Karpas-422 (cell line): ENCODE results near the gene TLR6. TPM values are rescaled to one million over a fixed set of nuclear protein-coding genes. Genes with fewer than 3 reads are reported as not detected.
A peak's percentile ranks its signal among the peaks of the same experiment; 100 is the strongest.

ENCODE experiments used
- DNase-seq: peaks from one replicate; pipeline ENCODE4 v3.0.0-alpha.2; 2015
- H2AFZ ChIP-seq: fragments of 200-600 bp; sonication (generic); 2 replicates; pipeline ENCODE4 v1.6.1; 2014; ENCODE audit warnings: antibody characterized with exemption, low read length, mixed read lengths
- H3K27ac ChIP-seq: fragments of 200-600 bp; sonication (generic); 2 replicates; pipeline ENCODE4 v1.5.1; 2014; ENCODE audit warnings: mild to moderate bottlenecking, low read length, moderate library complexity
- H3K27me3 ChIP-seq: fragments of 200-600 bp; sonication (generic); 2 replicates; pipeline ENCODE4 v1.6.1; 2014; ENCODE audit warnings: low read length, mixed read lengths
- H3K36me3 ChIP-seq: fragments of 200-600 bp; sonication (generic); 2 replicates; pipeline ENCODE4 v1.6.1; 2014; ENCODE audit warnings: low read length, mixed read lengths; ENCODE audit not compliant: insufficient read depth
- H3K4me1 ChIP-seq: fragments of 200-600 bp; sonication (generic); 2 replicates; pipeline ENCODE4 v1.6.1; 2014; ENCODE audit warnings: mild to moderate bottlenecking, low read length, mixed read lengths
- H3K4me2 ChIP-seq: fragments of 200-600 bp; sonication (generic); 2 replicates; pipeline ENCODE4 v1.6.1; 2014; ENCODE audit warnings: low read length, low read depth, mild to moderate bottlenecking; ENCODE audit not compliant: poor library complexity, severe bottlenecking
- H3K4me3 ChIP-seq: fragments of 200-600 bp; sonication (generic); 2 replicates; pipeline ENCODE4 v1.5.1; 2014; ENCODE audit warnings: mild to moderate bottlenecking, antibody characterized with exemption, low read length, mixed read lengths
- H3K79me2 ChIP-seq: fragments of 200-600 bp; sonication (generic); 2 replicates; pipeline ENCODE4 v1.6.1; 2014; ENCODE audit warnings: mild to moderate bottlenecking, low read length, mixed read lengths
- H3K9ac ChIP-seq: fragments of 200-600 bp; sonication (generic); 2 replicates; pipeline ENCODE4 v1.6.0; 2014; ENCODE audit warnings: low read length
- H3K9me2 ChIP-seq: fragments of 200-600 bp; sonication (generic), shearing (Covaris generic); replicated peaks from 2 replicates; pipeline ENCODE4 v1.6.0; 2014; ENCODE audit warnings: mild to moderate bottlenecking, low read length, moderate library complexity; ENCODE audit not compliant: insufficient read depth
- H3K9me3 ChIP-seq: fragments of 300-700, 200-600 bp; sonication (generic); 2 replicates; pipeline ENCODE4 v1.6.1; 2014; ENCODE audit warnings: low read length, mixed read lengths
- H4K20me1 ChIP-seq: fragments of 200-600 bp; sonication (generic); 2 replicates; pipeline ENCODE4 v1.6.1; 2014; ENCODE audit warnings: mild to moderate bottlenecking, antibody characterized with exemption, low read length, low read depth; ENCODE audit not compliant: insufficient read depth
- total RNA-seq: library from RNA; depleted of rRNA; stranded (reverse); fragments of >200 nt; shearing (Covaris generic); gene quantifications from 2 replicates; pipeline ENCODE4 v1.2.3, GENCODE V29; 2014; ENCODE audit warnings: low replicate concordance

Gene TLR6
- total RNA-seq, 1 experiment from 2014 or later = 39.9 TPM

- H4K20me1 ChIP-seq = no peaks in the 10 kb centered on the region
- H3K27ac ChIP-seq = peak overlapping the region; percentile 16; the same call in 1 of the 2 replicates
- H3K4me1 ChIP-seq = peaks cover 26% of the 10 kb centered on the region
- H3K9ac ChIP-seq = no peak overlapping the region
- no peaks in the 10 kb centered on the region for H3K9me3 ChIP-seq
- H3K4me3 ChIP-seq = no peak overlapping the region
- no peaks in the 10 kb centered on the region for H3K9me2 ChIP-seq
- H3K27me3 ChIP-seq = no peaks in the 10 kb centered on the region
- no peak overlapping the region for H2AFZ ChIP-seq
- no peaks in the 10 kb centered on the region for H3K36me3 ChIP-seq
- no peak overlapping the region for H3K4me2 ChIP-seq
- H3K79me2 ChIP-seq = peaks cover 67% of the 10 kb centered on the region
- DNase-seq = no peak
Measured at GRCh38 chr4:38842994-38843393, 13.6 kb downstream of the TLR6 start.

GRCh38 chr4:38837849-38838248, 18.8 kb downstream of the TLR6 start:
- Histone ChIP-seq H3K9me3 (peaks cover 24% of the 10 kb centered on the region), H3K27ac (peak overlapping the region; percentile 15; the same call in 1 of the 2 replicates), H3K9me2 (no peaks in the 10 kb centered on the region), H3K9ac (no peak overlapping the region), H2AFZ (no peak overlapping the region), H4K20me1 (no peaks in the 10 kb centered on the region), H3K79me2 (peaks cover 81% of the 10 kb centered on the region), H3K4me1 (peaks cover 29% of the 10 kb centered on the region), H3K4me3 (peak overlapping the region; percentile 12; the same call in 1 of the 2 replicates), H3K36me3 (peaks cover 19% of the 10 kb centered on the region; the same call in 1 of the 2 replicates), H3K27me3 (no peaks in the 10 kb centered on the region), H3K4me2 (peak overlapping the region; percentile 10)
- DNase-seq = peak; percentile 56

- H3K27ac ChIP-seq = 0 out of 2 replicates have a peak overlapping the region, but pooled peaks have one; percentile 15
- H3K4me2 ChIP-seq = peak overlapping the region; percentile 10
- H3K79me2 ChIP-seq = peaks cover 81% of the 10 kb centered on the region
- no peak for DNase-seq
- H3K27me3 ChIP-seq = no peaks in the 10 kb centered on the region
- H3K36me3 ChIP-seq = peaks cover 19% of the 10 kb centered on the region; the same call in 1 of the 2 replicates
- no peak overlapping the region for H2AFZ ChIP-seq
- H3K4me1 ChIP-seq = peaks cover 33% of the 10 kb centered on the region
- no peak overlapping the region for H3K9ac ChIP-seq
- H3K9me2 ChIP-seq = no peaks in the 10 kb centered on the region
- H3K9me3 ChIP-seq = peaks cover 24% of the 10 kb centered on the region
- no peaks in the 10 kb centered on the region for H4K20me1 ChIP-seq
- H3K4me3 ChIP-seq = peak overlapping the region; percentile 12; the same call in 1 of the 2 replicates
Measured at GRCh38 chr4:38837334-38837733, 19.3 kb downstream of the TLR6 start.

- no peak overlapping the region for H2AFZ ChIP-seq
- no peaks in the 10 kb centered on the region for H4K20me1 ChIP-seq
- H3K9me3 ChIP-seq = peaks cover 24% of the 10 kb centered on the region
- H3K27me3 ChIP-seq = no peaks in the 10 kb centered on the region
- H3K4me2 ChIP-seq = no peak overlapping the region
- peaks cover 19% of the 10 kb centered on the region; the same call in 1 of the 2 replicates for H3K36me3 ChIP-seq
- H3K4me3 ChIP-seq = no peak overlapping the region
- no peak overlapping the region for H3K9ac ChIP-seq
- no peak overlapping the region for H3K27ac ChIP-seq
- DNase-seq = no peak
- peaks cover 87% of the 10 kb centered on the region for H3K79me2 ChIP-seq
- peaks cover 49% of the 10 kb centered on the region for H3K4me1 ChIP-seq
- no peaks in the 10 kb centered on the region for H3K9me2 ChIP-seq
Measured at GRCh38 chr4:38834570-38834969, 22.0 kb downstream of the TLR6 start.

- H3K27me3 ChIP-seq = no peaks in the 10 kb centered on the region
- no peak overlapping the region; the same call in 1 of the 2 replicates for H3K27ac ChIP-seq
- H3K9me2 ChIP-seq = no peaks in the 10 kb centered on the region
- H3K4me2 ChIP-seq = peak overlapping the region; percentile 12
- H3K4me1 ChIP-seq = peaks cover 36% of the 10 kb centered on the region
- no peaks in the 10 kb centered on the region for H4K20me1 ChIP-seq
- H3K9ac ChIP-seq = no peak overlapping the region
- peaks cover 85% of the 10 kb centered on the region for H3K79me2 ChIP-seq
- no peak overlapping the region for H2AFZ ChIP-seq
- peaks cover 24% of the 10 kb centered on the region for H3K9me3 ChIP-seq
- H3K4me3 ChIP-seq = no peak overlapping the region
- DNase-seq = peak; percentile 81
- peaks cover 21% of the 10 kb centered on the region for H3K36me3 ChIP-seq
Measured at GRCh38 chr4:38832624-38833528, 23.7 kb downstream of the TLR6 start.

- H3K4me2 ChIP-seq = no peak overlapping the region
- H3K27me3 ChIP-seq = no peaks in the 10 kb centered on the region
- peaks cover 79% of the 10 kb centered on the region for H3K79me2 ChIP-seq
- peaks cover 29% of the 10 kb centered on the region for H3K4me1 ChIP-seq
- no peak for DNase-seq
- no peak overlapping the region for H2AFZ ChIP-seq
- H3K36me3 ChIP-seq = peaks cover 21% of the 10 kb centered on the region
- H3K9ac ChIP-seq = no peak overlapping the region
- no peak overlapping the region; the same call in 1 of the 2 replicates for H3K27ac ChIP-seq
- H3K4me3 ChIP-seq = no peak overlapping the region
- no peaks in the 10 kb centered on the region for H4K20me1 ChIP-seq
- no peaks in the 10 kb centered on the region for H3K9me2 ChIP-seq
- H3K9me3 ChIP-seq = peaks cover 19% of the 10 kb centered on the region
Measured at GRCh38 chr4:38832206-38832605, 24.4 kb downstream of the TLR6 start.

- Histone ChIP-seq H3K4me3 (no peak overlapping the region), H3K36me3 (peaks cover 22% of the 10 kb centered on the region), H3K4me1 (peaks cover 29% of the 10 kb centered on the region), H3K27me3 (no peaks in the 10 kb centered on the region), H3K79me2 (peaks cover 76% of the 10 kb centered on the region), H4K20me1 (no peaks in the 10 kb centered on the region), H3K9ac (no peak overlapping the region), H3K4me2 (peak overlapping the region; percentile 28), H3K27ac (peak overlapping the region; percentile 33), H3K9me2 (no peaks in the 10 kb centered on the region), H2AFZ (no peak overlapping the region), H3K9me3 (peaks cover 16% of the 10 kb centered on the region; the same call in 1 of the 2 replicates)
- no peak for DNase-seq
Measured at GRCh38 chr4:38831653-38832052, 25.0 kb downstream of the TLR6 start.

GRCh38 chr4:38829237-38829636, 27.4 kb downstream of the TLR6 start:
- no peaks in the 10 kb centered on the region for H3K9me2 ChIP-seq
- H3K4me3 ChIP-seq = no peak overlapping the region
- no peaks in the 10 kb centered on the region for H3K27me3 ChIP-seq
- no peak overlapping the region for H2AFZ ChIP-seq
- no peaks in the 10 kb centered on the region for H3K9me3 ChIP-seq
- H3K9ac ChIP-seq = no peak overlapping the region
- no peaks in the 10 kb centered on the region for H4K20me1 ChIP-seq
- peak overlapping the region; percentile 13; the same call in 1 of the 2 replicates for H3K27ac ChIP-seq
- no peak overlapping the region for H3K4me2 ChIP-seq
- H3K36me3 ChIP-seq = peaks cover 10% of the 10 kb centered on the region
- H3K4me1 ChIP-seq = peaks cover 29% of the 10 kb centered on the region
- H3K79me2 ChIP-seq = peaks cover 61% of the 10 kb centered on the region
- DNase-seq = no peak
